ENCODE measurements around the gene NRXN3.

GRCh38 chr14:79500489-79500888 is 1330.3 kb downstream of the NRXN3 start:
- no peak for TF ChIP-seq CTCF (conservative IDR thresholded peaks at IDR 0.05 in 1 of 2, IDR thresholded peaks at IDR 0.05 in 1 of 2; ENCODE audit: extremely low read depth in 1 of 2, insufficient read depth in 1 of 2, low read depth in 1 of 2, low read length in 2 of 2)
- TF ChIP-seq EZH2 (IDR thresholded peaks at IDR 0.05; ENCODE audit: borderline replicate concordance, low read length) = no peak

Data from mammary epithelial cell (primary cell).